WERI-Rb-1 (cell line): ENCODE results near the gene CAMSAP2.

Experiments used
- DNase-seq: peaks from one replicate; pipeline ENCODE4 v3.0.0-alpha.2; 2020
- H3K27ac ChIP-seq: fragments of 250-450 bp; sonication (Bioruptor Pico); 2 replicates; pipeline ENCODE4 v1.5.1; 2020; ENCODE audit warnings: mild to moderate bottlenecking, moderate library complexity
- H3K27me3 ChIP-seq: fragments of 250-450 bp; sonication (Bioruptor Pico); 2 replicates; pipeline ENCODE4 v1.5.1; 2021; ENCODE audit warnings: mild to moderate bottlenecking, low read depth, moderate library complexity; ENCODE audit not compliant: insufficient read depth, severe bottlenecking
- H3K36me3 ChIP-seq: fragments of 250-450 bp; sonication (Bioruptor Pico); 2 replicates; pipeline ENCODE4 v1.5.1; 2020; ENCODE audit warnings: mild to moderate bottlenecking, moderate library complexity
- H3K4me3 ChIP-seq: 2 replicates; pipeline ENCODE4 v1.5.1; 2011; ENCODE audit warnings: low read depth, mild to moderate bottlenecking, control low read depth, low read length
- H3K9me3 ChIP-seq: fragments of 250-450 bp; sonication (Bioruptor Pico); 2 replicates; pipeline ENCODE4 v1.5.1; 2021; ENCODE audit warnings: mild to moderate bottlenecking, moderate library complexity; ENCODE audit not compliant: severe bottlenecking
- CTCF ChIP-seq: IDR thresholded peaks from 2 replicates; pipeline ENCODE4 v1.5.1; 2011; ENCODE audit warnings: low read depth, mild to moderate bottlenecking, control low read depth, inconsistent platforms, low read length

Gene CAMSAP2

DNA sequence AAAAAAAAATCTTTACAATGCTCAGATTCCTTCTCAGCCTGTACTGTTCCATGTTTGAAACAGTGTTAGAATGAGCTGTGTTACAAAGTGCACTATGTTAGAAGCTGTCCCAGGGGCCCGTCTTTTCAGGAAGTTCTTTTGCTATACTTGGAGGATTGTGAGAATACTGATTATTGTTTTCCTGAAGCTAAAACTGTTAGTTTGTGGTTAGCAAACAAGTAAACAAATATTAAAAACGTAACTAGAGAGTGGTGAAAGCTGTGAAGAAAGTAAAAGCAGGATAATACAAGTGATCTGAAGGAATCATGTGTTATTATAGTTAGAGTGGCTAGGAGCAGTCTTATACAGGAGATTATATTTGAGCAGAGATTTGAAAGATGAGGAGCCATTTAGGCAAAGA is 35.6 kb downstream of the CAMSAP2 start:
- no peaks in the 10 kb centered on the region for H3K27me3 ChIP-seq
- no peak overlapping the region for H3K4me3 ChIP-seq
- no peak overlapping the region for H3K27ac ChIP-seq
- no peak for DNase-seq
- peaks cover 64% of the 10 kb centered on the region for H3K36me3 ChIP-seq
- no peak for TF ChIP-seq CTCF
- no peaks in the 10 kb centered on the region for H3K9me3 ChIP-seq

- Histone ChIP-seq H3K27ac (no peak overlapping the region), H3K4me3 (no peak overlapping the region), H3K36me3 (peaks cover 58% of the 10 kb centered on the region), H3K27me3 (no peaks in the 10 kb centered on the region), H3K9me3 (no peaks in the 10 kb centered on the region)
- TF ChIP-seq CTCF: no peak
- no peak for DNase-seq
Observed at GRCh38 chr1:200774735-200775444, 36.2 kb downstream of the CAMSAP2 start.

DNA sequence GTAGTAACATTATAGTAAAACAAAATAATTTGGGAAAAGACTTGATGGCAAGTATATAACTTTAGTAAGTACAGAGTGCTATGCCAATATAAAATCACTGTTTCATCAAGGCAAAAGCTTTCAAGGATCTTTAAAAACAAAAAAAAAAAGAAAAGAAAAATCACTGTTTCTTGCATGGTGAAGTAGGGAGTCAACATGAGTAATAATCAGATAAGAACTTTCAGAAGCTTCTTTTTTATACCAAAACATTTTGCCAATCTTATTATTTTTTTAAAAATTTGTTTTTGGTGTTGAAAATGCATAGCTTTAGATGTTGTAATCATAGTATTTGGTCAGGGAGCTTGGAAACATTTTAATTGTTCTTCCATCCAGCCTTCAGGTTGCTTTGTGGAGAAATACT is 37.2 kb downstream of the CAMSAP2 start:
- peaks cover 58% of the 10 kb centered on the region for H3K36me3 ChIP-seq

DNA sequence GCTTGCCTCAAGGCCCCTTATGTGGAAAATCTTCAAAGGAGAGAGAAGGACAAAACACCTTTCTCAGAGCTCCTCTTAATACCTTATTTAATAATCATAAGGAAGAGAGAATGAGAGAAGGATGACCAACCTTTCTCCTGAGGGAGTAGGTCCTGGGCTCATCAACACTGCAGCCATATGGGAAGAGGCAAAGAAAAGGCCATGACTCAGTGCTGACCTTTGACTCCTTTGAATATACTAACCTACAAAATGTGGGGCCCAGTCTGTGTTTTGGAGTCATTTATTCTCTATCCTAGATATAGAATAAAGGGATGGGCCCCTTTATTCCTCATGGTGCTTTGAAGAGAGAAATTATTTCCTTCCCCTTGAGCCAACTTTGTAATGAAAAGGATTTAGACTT is 38.3 kb downstream of the CAMSAP2 start:
- no peak for DNase-seq
- H3K27me3 ChIP-seq: no peaks in the 10 kb centered on the region
- no peaks in the 10 kb centered on the region for H3K9me3 ChIP-seq
- peaks cover 67% of the 10 kb centered on the region for H3K36me3 ChIP-seq
- TF ChIP-seq CTCF: no peak
- no peak overlapping the region for H3K27ac ChIP-seq
- no peak overlapping the region for H3K4me3 ChIP-seq

More for the DNA sequence above, 37.2 kb downstream of the CAMSAP2 start:
- Histone ChIP-seq H3K9me3 (no peaks in the 10 kb centered on the region), H3K27me3 (no peaks in the 10 kb centered on the region), H3K4me3 (no peak overlapping the region), H3K27ac (no peak overlapping the region)
- no peak for DNase-seq
- no peak for TF ChIP-seq CTCF

GRCh38 chr1:200778766-200779165 is 40.1 kb downstream of the CAMSAP2 start:
- no peak overlapping the region for H3K27ac ChIP-seq
- no peak for TF ChIP-seq CTCF
- DNase-seq: no peak
- H3K36me3 ChIP-seq: peaks cover 72% of the 10 kb centered on the region
- no peaks in the 10 kb centered on the region for H3K9me3 ChIP-seq
- H3K4me3 ChIP-seq: no peak overlapping the region
- H3K27me3 ChIP-seq: no peaks in the 10 kb centered on the region

DNA sequence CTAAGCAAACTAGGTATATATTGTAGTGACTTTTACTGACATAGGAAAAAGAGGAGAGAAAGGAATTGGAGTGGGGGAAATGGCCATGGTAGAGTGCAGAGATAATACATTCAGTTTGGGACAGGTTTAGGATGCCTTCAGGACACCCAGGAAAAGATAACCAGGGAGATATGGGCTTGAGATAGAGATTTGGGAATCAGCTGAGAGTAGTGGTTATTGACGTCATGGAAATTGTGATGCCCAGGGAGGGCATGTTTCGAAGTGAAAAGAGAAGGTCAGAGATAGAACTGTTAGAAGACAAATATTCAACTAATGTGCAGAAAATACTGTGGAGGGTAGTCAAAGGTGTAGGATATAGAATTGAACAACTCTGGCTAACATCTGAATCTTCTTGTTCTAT is 40.6 kb downstream of the CAMSAP2 start:
- DNase-seq: no peak
- TF ChIP-seq CTCF: no peak
- Histone ChIP-seq H3K9me3 (no peaks in the 10 kb centered on the region), H3K27ac (no peak overlapping the region), H3K36me3 (peaks cover 67% of the 10 kb centered on the region), H3K27me3 (no peaks in the 10 kb centered on the region), H3K4me3 (no peak overlapping the region)
